ENCODE results near the gene GPR137. TPM values are rescaled to one million over a fixed set of nuclear protein-coding genes. Genes with fewer than 3 reads are reported as not detected.
"Not testable (repeated sequence)": the region's sequence is repeated elsewhere in the genome, so short reads cannot be mapped to it uniquely, and the experiment has no call there.

GPR137 gene
- total RNA-seq, 1 donor from 2014 or later: 38.0 TPM

GRCh38 chr11:64298966-64299846, 13.6 kb downstream of the GPR137 start:
- Mint-ChIP-seq H3K4me1 (ENCODE audit: low read depth) (peaks cover 15% of the 10 kb centered on the region), H3K27me3 (ENCODE audit: low read depth) (peaks cover 58% of the 10 kb centered on the region), H3K27ac (no peak overlapping the region), H3K36me3 (ENCODE audit: low read depth) (no peaks in the 10 kb centered on the region), H3K9me3 (no peaks in the 10 kb centered on the region), H3K4me3 (ENCODE audit: low read depth) (peak overlapping the region; percentile 10)
- no peak for DNase-seq (ENCODE audit: low spot score)
- intact Hi-C loops (cut with micrococcal nuclease): no loop called here

GRCh38 chr11:64299847-64300648, 14.4 kb downstream of the GPR137 start, which contains the start of gene CATSPERZ:
CATSPERZ (plus strand) TSS chr11:64300358; CDS start chr11:64300411, 53 bp downstream.
- intact Hi-C loops (cut with micrococcal nuclease): no loop called here
- Mint-ChIP-seq H3K36me3 (ENCODE audit: low read depth) (no peaks in the 10 kb centered on the region), H3K4me3 (ENCODE audit: low read depth) (peak within 1 kb of the TSS; percentile 67), H3K9me3 (no peaks in the 10 kb centered on the region), H3K27ac (no peak within 1 kb of the TSS), H3K27me3 (ENCODE audit: low read depth) (peaks cover 51% of the 10 kb centered on the region), H3K4me1 (ENCODE audit: low read depth) (peaks cover 18% of the 10 kb centered on the region)
- DNase-seq (ENCODE audit: low spot score): no peak

- Mint-ChIP-seq H3K9me3 (no peaks in the 10 kb centered on the region), H3K4me3 (ENCODE audit: low read depth) (peak overlapping the region; percentile 91), H3K27me3 (ENCODE audit: low read depth) (peaks cover 18% of the 10 kb centered on the region), H3K36me3 (ENCODE audit: low read depth) (peaks cover 14% of the 10 kb centered on the region), H3K27ac (peak overlapping the region; percentile 99), H3K4me1 (ENCODE audit: low read depth) (peaks cover 21% of the 10 kb centered on the region)
- no peak for DNase-seq (ENCODE audit: low spot score)
- intact Hi-C loops (cut with micrococcal nuclease): loop anchor here (1.0 to 2.0 kb wide), 6 partner anchors 19 to 117 kb away; partner anchors contain the start of genes BAD, GPR137, PLCB3 and STIP1
These were observed 17.7 kb downstream of the GPR137 start for GRCh38 chr11:64303109-64304031.

- intact Hi-C loops (cut with micrococcal nuclease): loop anchor here (1.0 to 2.0 kb wide), 6 partner anchors 19 to 117 kb away; partner anchors contain the start of genes BAD, GPR137, PLCB3 and STIP1
These were observed 18.3 kb downstream of the GPR137 start for GRCh38 chr11:64304032-64304315.

GRCh38 chr11:64304316-64305072, 18.8 kb downstream of the GPR137 start:
- peaks cover 14% of the 10 kb centered on the region for H3K27me3 Mint-ChIP-seq (ENCODE audit: low read depth)
- H3K4me1 Mint-ChIP-seq (ENCODE audit: low read depth): peaks cover 21% of the 10 kb centered on the region
- peak; percentile 88 for DNase-seq (ENCODE audit: low spot score)
- peaks cover 18% of the 10 kb centered on the region for H3K36me3 Mint-ChIP-seq (ENCODE audit: low read depth)
- H3K27ac Mint-ChIP-seq: peak overlapping the region; percentile 99
- H3K9me3 Mint-ChIP-seq: no peaks in the 10 kb centered on the region
- intact Hi-C loops (cut with micrococcal nuclease): loop anchor here (1.0 to 5.0 kb wide), 9 partner anchors 20 to 474 kb away; partner anchors contain the start of genes BAD, CCDC88B, FKBP2 and GPR137
- H3K4me3 Mint-ChIP-seq (ENCODE audit: low read depth): peak overlapping the region; percentile 91

More at GRCh38 chr11:64304032-64304315, 18.3 kb downstream of the GPR137 start:
- Mint-ChIP-seq H3K9me3 (no peaks in the 10 kb centered on the region), H3K27ac (peak overlapping the region; percentile 99), H3K36me3 (ENCODE audit: low read depth) (peaks cover 14% of the 10 kb centered on the region), H3K27me3 (ENCODE audit: low read depth) (peaks cover 14% of the 10 kb centered on the region), H3K4me1 (ENCODE audit: low read depth) (peaks cover 21% of the 10 kb centered on the region), H3K4me3 (ENCODE audit: low read depth) (peak overlapping the region; percentile 91)
- DNase-seq (ENCODE audit: low spot score): no peak

- H3K4me3 Mint-ChIP-seq (ENCODE audit: low read depth): peak within 1 kb of the TSS; percentile 94
- peak within 1 kb of the TSS; percentile 99 for H3K27ac Mint-ChIP-seq
- peaks cover 18% of the 10 kb centered on the region for H3K4me1 Mint-ChIP-seq (ENCODE audit: low read depth)
- peak; percentile 99 for DNase-seq (ENCODE audit: low spot score)
- H3K9me3 Mint-ChIP-seq: no peaks in the 10 kb centered on the region
- intact Hi-C loops (cut with micrococcal nuclease): loop anchor here (1.0 to 5.0 kb wide), 7 partner anchors 20 to 473 kb away; partner anchors contain the start of genes BAD, CCDC88B, FKBP2 and GPR137
- peaks cover 18% of the 10 kb centered on the region for H3K36me3 Mint-ChIP-seq (ENCODE audit: low read depth)
- peaks cover 8% of the 10 kb centered on the region for H3K27me3 Mint-ChIP-seq (ENCODE audit: low read depth)
These were observed 19.5 kb downstream of the GPR137 start, which contains the start of gene ESRRA for GRCh38 chr11:64305075-64305690. ESRRA (plus strand) TSS chr11:64305524; CDS start chr11:64307180, 1,656 bp downstream.

- intact Hi-C loops (cut with micrococcal nuclease): loop anchor here (1.0 to 5.0 kb wide), 8 partner anchors 11 to 472 kb away; partner anchors contain the start of genes BAD, CCDC88B, FKBP2 and GPR137
- Mint-ChIP-seq H3K27ac (peak overlapping the region; percentile 93), H3K4me3 (ENCODE audit: low read depth) (peak overlapping the region; percentile 94), H3K9me3 (no peaks in the 10 kb centered on the region), H3K4me1 (ENCODE audit: low read depth) (peaks cover 12% of the 10 kb centered on the region), H3K27me3 (ENCODE audit: low read depth) (peaks cover under 1% of the 10 kb centered on the region), H3K36me3 (ENCODE audit: low read depth) (peaks cover 20% of the 10 kb centered on the region)
- DNase-seq (ENCODE audit: low spot score): peak; percentile 71
These were observed 20.3 kb downstream of the GPR137 start for GRCh38 chr11:64305691-64306562.

- intact Hi-C loops (cut with micrococcal nuclease): loop anchor here (1.0 to 5.0 kb wide), 2 partner anchors 11 to 36 kb away; partner anchors contain the start of genes CCDC88B and TRMT112
- H3K4me1 Mint-ChIP-seq (ENCODE audit: low read depth): peaks cover 11% of the 10 kb centered on the region
These were observed 20.9 kb downstream of the GPR137 start for GRCh38 chr11:64306563-64306875.

GRCh38 chr11:64306876-64307622, 21.4 kb downstream of the GPR137 start:
- H3K27ac Mint-ChIP-seq: peak overlapping the region; percentile 20
- H3K4me1 Mint-ChIP-seq (ENCODE audit: low read depth): peaks cover 11% of the 10 kb centered on the region
- DNase-seq (ENCODE audit: low spot score): no peak
- peak overlapping the region; percentile 94 for H3K4me3 Mint-ChIP-seq (ENCODE audit: low read depth)
- H3K36me3 Mint-ChIP-seq (ENCODE audit: low read depth): peaks cover 22% of the 10 kb centered on the region
- H3K27me3 Mint-ChIP-seq (ENCODE audit: low read depth): no peaks in the 10 kb centered on the region
- intact Hi-C loops (cut with micrococcal nuclease): loop anchor here (1.0 to 5.0 kb wide), 2 partner anchors 10 to 35 kb away; partner anchors contain the start of genes CCDC88B and TRMT112
- no peaks in the 10 kb centered on the region for H3K9me3 Mint-ChIP-seq

More at GRCh38 chr11:64306563-64306875, 20.9 kb downstream of the GPR137 start:
- Mint-ChIP-seq H3K9me3 (no peaks in the 10 kb centered on the region), H3K27ac (peak overlapping the region; percentile 93), H3K27me3 (ENCODE audit: low read depth) (no peaks in the 10 kb centered on the region), H3K36me3 (ENCODE audit: low read depth) (peaks cover 22% of the 10 kb centered on the region), H3K4me3 (ENCODE audit: low read depth) (peak overlapping the region; percentile 94)
- DNase-seq (ENCODE audit: low spot score): no peak

GRCh38 chr11:64307795-64308194, 22.1 kb downstream of the GPR137 start:
- not testable (repeated sequence) for H3K27me3 Mint-ChIP-seq (ENCODE audit: low read depth); DNase-seq (ENCODE audit: low spot score); H3K9me3 Mint-ChIP-seq
- Mint-ChIP-seq H3K36me3 (ENCODE audit: low read depth) (peaks cover 27% of the 10 kb centered on the region), H3K27ac (peak overlapping the region; percentile 20), H3K4me3 (ENCODE audit: low read depth) (peak overlapping the region; percentile 32), H3K4me1 (ENCODE audit: low read depth) (peaks cover 16% of the 10 kb centered on the region)
- intact Hi-C loops (cut with micrococcal nuclease): loop anchor here (5.0 kb wide), 1 partner anchor 35 kb away; the partner anchor contains the start of gene CCDC88B

Measured in activated T-helper 2 cell treated with anti-CD3 and anti-CD28 coated beads, Interferon-gamma antibody, Interleukin-2, Interleukin-4, amounts not matched to agents 10 μg/mL and 5 μg/mL and 100 μg/mL, durations not matched to agents 14 hours and 24 hours and 36 hours (primary cell).